Upper lobe of left lung (tissue), 4 donors: ENCODE results near the gene ELOVL5.

Source experiments
- POLR2A ChIP-seq, 4 donors: fragments of 450-650 bp; IDR thresholded peaks; one replicate each; pipeline ENCODE4 v1.5.1; 2016 to 2017; ENCODE audit warnings: antibody characterized with exemption in 4 of 4, mild to moderate bottlenecking in 2 of 4
- TF ChIP-seq, protein P1 (sequence below), 6 experiments: fragments of 450-650 bp in 4 of 6; fragments of 200-600 bp in 2 of 6; sonication (generic) in 2 of 6; IDR thresholded peaks; one replicate each; pipeline ENCODE4 v1.5.1; 2016 to 2019; ENCODE audit warnings: antibody characterized with exemption in 6 of 6

DNA sequence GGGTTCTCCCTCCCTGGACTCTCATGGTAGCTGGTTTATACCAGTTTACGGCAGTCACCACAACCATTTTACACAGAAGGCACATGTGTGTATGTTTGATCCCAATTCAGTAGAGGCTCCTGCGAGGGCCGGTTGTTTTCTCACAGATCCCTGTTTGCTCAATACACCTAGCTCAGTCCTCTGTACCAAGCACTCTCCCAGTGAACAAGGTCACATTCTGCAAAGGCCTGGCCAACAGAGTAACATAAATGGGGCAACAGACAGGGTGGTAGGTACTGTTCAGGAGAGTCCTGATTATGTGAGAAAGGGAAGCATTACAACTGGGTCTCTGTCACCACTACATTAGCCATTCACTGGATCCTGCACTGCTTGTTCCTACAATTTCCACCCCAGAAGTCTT is 84.4 kb downstream of the ELOVL5 start:
- TF ChIP-seq, protein P1, sequence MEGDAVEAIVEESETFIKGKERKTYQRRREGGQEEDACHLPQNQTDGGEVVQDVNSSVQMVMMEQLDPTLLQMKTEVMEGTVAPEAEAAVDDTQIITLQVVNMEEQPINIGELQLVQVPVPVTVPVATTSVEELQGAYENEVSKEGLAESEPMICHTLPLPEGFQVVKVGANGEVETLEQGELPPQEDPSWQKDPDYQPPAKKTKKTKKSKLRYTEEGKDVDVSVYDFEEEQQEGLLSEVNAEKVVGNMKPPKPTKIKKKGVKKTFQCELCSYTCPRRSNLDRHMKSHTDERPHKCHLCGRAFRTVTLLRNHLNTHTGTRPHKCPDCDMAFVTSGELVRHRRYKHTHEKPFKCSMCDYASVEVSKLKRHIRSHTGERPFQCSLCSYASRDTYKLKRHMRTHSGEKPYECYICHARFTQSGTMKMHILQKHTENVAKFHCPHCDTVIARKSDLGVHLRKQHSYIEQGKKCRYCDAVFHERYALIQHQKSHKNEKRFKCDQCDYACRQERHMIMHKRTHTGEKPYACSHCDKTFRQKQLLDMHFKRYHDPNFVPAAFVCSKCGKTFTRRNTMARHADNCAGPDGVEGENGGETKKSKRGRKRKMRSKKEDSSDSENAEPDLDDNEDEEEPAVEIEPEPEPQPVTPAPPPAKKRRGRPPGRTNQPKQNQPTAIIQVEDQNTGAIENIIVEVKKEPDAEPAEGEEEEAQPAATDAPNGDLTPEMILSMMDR (IDR thresholded peaks at IDR 0.05): no peak
- no peak for TF ChIP-seq POLR2A (IDR thresholded peaks at IDR 0.05)
